ENCODE measurements around the gene ARVCF. TPM values are rescaled to one million over a fixed set of nuclear protein-coding genes. Genes with fewer than 3 reads are reported as not detected.

Gene ARVCF, protein sequence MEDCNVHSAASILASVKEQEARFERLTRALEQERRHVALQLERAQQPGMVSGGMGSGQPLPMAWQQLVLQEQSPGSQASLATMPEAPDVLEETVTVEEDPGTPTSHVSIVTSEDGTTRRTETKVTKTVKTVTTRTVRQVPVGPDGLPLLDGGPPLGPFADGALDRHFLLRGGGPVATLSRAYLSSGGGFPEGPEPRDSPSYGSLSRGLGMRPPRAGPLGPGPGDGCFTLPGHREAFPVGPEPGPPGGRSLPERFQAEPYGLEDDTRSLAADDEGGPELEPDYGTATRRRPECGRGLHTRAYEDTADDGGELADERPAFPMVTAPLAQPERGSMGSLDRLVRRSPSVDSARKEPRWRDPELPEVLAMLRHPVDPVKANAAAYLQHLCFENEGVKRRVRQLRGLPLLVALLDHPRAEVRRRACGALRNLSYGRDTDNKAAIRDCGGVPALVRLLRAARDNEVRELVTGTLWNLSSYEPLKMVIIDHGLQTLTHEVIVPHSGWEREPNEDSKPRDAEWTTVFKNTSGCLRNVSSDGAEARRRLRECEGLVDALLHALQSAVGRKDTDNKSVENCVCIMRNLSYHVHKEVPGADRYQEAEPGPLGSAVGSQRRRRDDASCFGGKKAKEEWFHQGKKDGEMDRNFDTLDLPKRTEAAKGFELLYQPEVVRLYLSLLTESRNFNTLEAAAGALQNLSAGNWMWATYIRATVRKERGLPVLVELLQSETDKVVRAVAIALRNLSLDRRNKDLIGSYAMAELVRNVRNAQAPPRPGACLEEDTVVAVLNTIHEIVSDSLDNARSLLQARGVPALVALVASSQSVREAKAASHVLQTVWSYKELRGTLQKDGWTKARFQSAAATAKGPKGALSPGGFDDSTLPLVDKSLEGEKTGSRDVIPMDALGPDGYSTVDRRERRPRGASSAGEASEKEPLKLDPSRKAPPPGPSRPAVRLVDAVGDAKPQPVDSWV
- total RNA-seq: 1 to 10 TPM in 1 of 2 experiments, under 1 TPM in 1; 0.86 to 1.4 TPM

DNA sequence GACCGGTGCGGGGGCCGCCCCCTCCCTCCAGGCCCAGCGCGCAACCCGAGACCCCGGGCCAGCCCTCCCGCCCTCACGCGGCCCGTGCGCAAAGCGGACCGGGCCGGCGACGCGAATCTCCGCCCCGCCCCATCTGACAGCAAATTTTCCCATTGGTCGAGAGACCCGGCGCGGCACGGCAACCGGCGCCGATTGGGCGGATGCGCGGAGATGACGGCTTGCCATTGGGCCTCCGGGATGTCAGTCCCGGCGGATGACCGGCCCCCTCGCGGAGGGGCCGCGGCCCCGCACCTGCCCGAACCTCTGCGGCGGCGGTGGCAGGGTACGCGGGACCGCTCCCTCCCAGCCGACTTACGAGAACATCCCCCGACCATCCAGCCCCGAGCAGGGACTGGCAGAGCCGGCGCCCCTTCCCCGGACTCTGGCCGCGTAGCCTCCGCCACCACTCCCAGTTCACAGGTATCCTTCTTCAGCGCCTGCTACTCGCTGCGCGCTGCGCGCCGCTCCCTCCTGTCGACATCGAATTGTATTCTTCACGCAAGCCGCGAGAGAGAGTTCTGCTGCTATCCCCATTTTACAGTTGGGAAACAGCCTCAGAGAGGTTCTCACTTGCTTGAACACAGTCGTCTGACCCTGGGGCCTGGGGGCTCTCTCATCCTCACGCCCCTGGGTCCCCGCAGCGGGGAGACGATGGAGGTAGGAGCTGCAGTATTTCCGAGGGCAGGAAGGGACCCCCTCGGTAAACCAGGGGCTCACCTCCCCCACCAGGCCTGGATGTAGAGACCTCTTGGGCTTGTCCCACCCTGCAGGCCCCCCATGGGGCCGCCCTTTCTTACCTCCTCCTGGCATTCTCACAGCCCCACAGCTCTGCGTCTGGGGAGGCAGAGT is at the start of gene ARVCF:
TSS of gene ARVCF (minus strand) at position 90 of the 888 bp plus-strand sequence. CDS start 26,029 bp downstream, outside the sequence.
- H3K27me3 Mint-ChIP-seq (ENCODE audit: low read depth): peaks cover 31% of the 10 kb centered on the region
- H3K4me1 Mint-ChIP-seq (ENCODE audit: low read depth): peaks cover 26% of the 10 kb centered on the region
- H3K36me3 Mint-ChIP-seq (ENCODE audit: low read depth): peaks cover 3% of the 10 kb centered on the region
- no peak within 1 kb of the TSS for H3K27ac Mint-ChIP-seq
- H3K4me3 Mint-ChIP-seq: peak within 1 kb of the TSS; percentile 82
- ChIA-PET POLR2A (no interaction called here), CTCF (interaction anchor here (1.5 kb wide), 1 partner anchor 112 kb away, joined by 4 read pairs; no protein-coding TSS in a partner anchor)
- peak; percentile 74 for ATAC-seq
- DNase-seq: peak; percentile 92
- no peaks in the 10 kb centered on the region for H3K9me3 Mint-ChIP-seq (ENCODE audit: insufficient read depth)

DNA sequence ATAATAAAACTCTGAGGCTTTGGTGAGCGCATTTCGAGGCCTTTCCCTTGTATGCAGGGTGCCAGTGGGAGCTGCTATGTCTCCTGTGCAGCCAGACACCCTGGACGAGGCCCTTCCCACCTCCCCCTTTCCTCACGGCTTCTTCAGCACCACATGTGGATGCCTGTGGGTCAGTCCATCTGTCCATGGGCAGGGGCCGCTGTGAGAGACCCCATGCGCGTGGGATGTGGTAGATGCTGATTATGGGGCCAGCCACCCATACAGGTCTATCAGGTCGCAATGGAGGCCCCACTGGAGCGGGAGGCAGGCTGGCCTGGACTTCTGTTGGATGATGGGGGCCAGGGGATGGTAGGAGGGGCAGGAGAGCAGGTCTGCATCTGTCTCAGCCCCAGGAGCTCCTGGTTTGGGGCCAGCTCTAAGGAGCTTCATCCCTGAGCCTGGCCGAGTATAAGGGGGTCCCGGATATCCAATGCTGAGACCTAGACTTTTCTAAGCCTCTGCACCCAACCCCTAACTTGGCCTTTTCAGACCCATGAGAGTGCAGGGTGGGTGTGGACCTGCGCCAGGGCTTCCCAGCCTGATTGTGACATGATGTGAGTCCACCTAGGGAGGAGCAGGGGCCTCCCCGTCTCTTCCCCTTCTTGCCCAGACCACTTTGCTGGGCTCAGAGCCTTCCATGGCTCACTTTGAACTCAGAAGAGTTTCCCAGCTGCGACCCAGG is 49.4 kb upstream of the ARVCF start:
- ChIA-PET CTCF (no interaction called here), POLR2A (no interaction called here)
- no peaks in the 10 kb centered on the region for H3K27me3 Mint-ChIP-seq (ENCODE audit: low read depth)
- no peak overlapping the region for H3K27ac Mint-ChIP-seq
- H3K4me3 Mint-ChIP-seq: no peak overlapping the region
- ATAC-seq: no peak
- peaks cover 7% of the 10 kb centered on the region for H3K36me3 Mint-ChIP-seq (ENCODE audit: low read depth)
- no peak for DNase-seq
- no peaks in the 10 kb centered on the region for H3K4me1 Mint-ChIP-seq (ENCODE audit: low read depth)
- H3K9me3 Mint-ChIP-seq (ENCODE audit: insufficient read depth): no peaks in the 10 kb centered on the region

DNA sequence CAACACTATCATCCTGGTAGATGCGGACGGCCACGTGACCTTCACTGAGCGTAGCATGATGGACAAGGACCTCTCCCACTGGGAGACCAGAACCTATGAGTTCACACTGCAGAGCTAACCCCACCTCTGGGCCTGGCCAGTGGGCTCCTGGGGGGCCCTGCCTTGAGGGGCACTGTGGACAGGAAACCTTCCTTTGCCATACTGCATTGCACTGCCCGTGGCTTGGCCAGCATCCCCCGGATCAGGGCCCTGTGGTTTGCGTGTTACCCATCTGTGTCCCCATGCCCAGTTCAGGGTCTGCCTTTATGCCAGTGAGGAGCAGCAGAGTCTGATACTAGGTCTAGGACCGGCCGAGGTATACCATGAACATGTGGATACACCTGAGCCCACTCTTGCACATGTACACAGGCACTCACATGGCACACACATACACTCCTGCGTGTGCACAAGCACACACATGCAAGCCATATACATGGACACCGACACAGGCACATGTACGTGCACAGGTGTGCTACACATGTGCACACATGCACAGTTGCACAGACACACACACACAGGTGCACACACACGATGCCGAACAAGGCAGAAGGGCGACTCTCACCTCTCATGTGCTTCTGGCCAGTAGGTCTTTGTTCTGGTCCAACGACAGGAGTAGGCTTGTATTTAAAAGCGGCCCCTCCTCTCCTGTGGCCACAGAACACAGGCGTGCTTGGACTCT is 48.1 kb upstream of the ARVCF start:
- H3K4me3 Mint-ChIP-seq: no peak overlapping the region
- H3K36me3 Mint-ChIP-seq (ENCODE audit: low read depth): peaks cover 11% of the 10 kb centered on the region
- CTCF ChIA-PET: no interaction called here
- ATAC-seq: no peak
- POLR2A ChIA-PET: no interaction called here
- H3K27ac Mint-ChIP-seq: no peak overlapping the region
- DNase-seq: no peak
- H3K4me1 Mint-ChIP-seq (ENCODE audit: low read depth): peaks cover 1% of the 10 kb centered on the region
- no peaks in the 10 kb centered on the region for H3K9me3 Mint-ChIP-seq (ENCODE audit: insufficient read depth)
- H3K27me3 Mint-ChIP-seq (ENCODE audit: low read depth): no peaks in the 10 kb centered on the region

DNA sequence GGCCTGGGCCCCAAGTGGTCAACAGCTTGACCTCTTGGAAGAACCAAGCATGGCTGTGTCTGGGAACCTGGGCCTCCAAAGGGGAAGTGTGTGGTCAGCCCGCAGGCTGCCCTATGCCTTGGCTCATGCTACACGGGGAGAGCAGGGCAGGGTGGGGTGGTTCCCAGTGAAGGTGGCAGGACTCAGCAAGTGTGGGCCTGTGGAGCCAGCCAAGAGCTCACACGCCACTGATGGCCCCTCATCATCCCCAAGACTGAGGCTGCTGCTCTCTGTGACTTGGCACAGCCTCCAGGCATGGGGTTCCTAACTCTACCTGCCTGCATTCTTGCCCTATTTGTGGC is 47.5 kb upstream of the ARVCF start:
- no peaks in the 10 kb centered on the region for H3K9me3 Mint-ChIP-seq (ENCODE audit: insufficient read depth)
- H3K4me3 Mint-ChIP-seq: no peak overlapping the region
- peaks cover 12% of the 10 kb centered on the region for H3K36me3 Mint-ChIP-seq (ENCODE audit: low read depth)
- no peak overlapping the region for H3K27ac Mint-ChIP-seq
- no peak for DNase-seq
- ChIA-PET POLR2A (no interaction called here), CTCF (no interaction called here)
- peaks cover 7% of the 10 kb centered on the region for H3K4me1 Mint-ChIP-seq (ENCODE audit: low read depth)
- H3K27me3 Mint-ChIP-seq (ENCODE audit: low read depth): no peaks in the 10 kb centered on the region
- no peak for ATAC-seq

DNA sequence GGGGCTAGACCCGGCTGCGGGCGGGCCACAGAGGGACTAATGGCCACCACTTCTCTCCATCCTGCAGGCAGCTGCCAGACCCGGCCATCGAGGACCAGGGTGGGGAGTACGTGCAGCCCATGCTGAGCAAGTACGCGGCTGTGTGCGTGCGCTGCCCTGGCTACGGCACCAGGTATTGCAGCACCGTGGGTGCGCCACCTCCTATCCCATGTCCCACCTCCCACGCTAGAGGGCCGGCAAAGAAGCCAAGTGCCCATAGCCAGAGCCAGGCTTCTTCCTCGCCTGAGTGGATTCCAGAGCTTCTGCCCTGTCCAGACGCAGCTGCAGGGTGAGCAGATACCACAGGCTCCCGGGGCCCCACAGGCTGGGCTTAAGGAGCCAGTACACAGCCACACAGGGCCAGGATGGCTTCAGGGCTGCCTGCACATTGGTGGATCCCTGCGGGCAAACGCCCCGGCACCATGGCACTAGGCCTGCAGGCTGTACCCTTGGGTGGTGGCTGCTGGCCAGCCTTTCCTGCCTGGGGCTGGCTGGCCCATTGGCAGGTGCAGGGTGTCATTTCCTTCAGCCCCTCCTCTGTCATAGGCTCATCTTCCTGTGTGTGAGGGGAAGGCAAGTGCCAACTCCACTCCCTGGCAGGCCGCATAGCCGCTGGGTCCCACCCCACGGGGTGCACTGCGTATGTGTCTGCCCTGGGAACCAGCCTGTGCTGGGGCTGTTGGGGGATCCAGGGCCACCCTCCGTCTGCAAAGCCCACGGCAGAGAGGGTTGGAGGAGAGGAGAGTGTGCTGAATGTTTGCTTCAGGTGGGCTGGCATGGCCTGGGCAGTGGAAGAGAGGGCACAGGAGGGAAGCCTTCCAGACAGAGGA is 46.9 kb upstream of the ARVCF start:
- no peak overlapping the region for H3K27ac Mint-ChIP-seq
- H3K27me3 Mint-ChIP-seq (ENCODE audit: low read depth): no peaks in the 10 kb centered on the region
- H3K4me1 Mint-ChIP-seq (ENCODE audit: low read depth): peaks cover 12% of the 10 kb centered on the region
- no peak for ATAC-seq
- H3K36me3 Mint-ChIP-seq (ENCODE audit: low read depth): peaks cover 15% of the 10 kb centered on the region
- CTCF ChIA-PET: no interaction called here
- H3K4me3 Mint-ChIP-seq: no peak overlapping the region
- POLR2A ChIA-PET: no interaction called here
- H3K9me3 Mint-ChIP-seq (ENCODE audit: insufficient read depth): no peaks in the 10 kb centered on the region
- no peak for DNase-seq

DNA sequence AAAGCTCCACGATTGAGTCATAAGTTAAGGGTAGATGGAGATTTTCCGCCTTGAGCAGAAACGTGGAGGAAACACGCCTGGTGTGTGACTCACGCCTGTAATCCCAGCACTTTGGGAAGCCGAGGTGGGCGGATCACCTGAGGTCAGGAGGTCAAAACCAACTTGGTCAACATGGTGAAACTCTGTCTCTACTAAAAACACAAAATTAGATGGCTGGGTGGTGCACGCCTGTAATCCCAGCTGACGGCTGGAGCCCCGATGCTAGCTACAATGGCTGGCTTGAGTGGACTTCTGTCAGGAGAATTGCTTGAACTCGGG is 46.1 kb upstream of the ARVCF start:
- POLR2A ChIA-PET: no interaction called here
- no peak for ATAC-seq
- no peaks in the 10 kb centered on the region for H3K27me3 Mint-ChIP-seq (ENCODE audit: low read depth)
- no peak overlapping the region for H3K4me3 Mint-ChIP-seq
- no peak overlapping the region for H3K27ac Mint-ChIP-seq
- H3K9me3 Mint-ChIP-seq (ENCODE audit: insufficient read depth): no peaks in the 10 kb centered on the region
- CTCF ChIA-PET: no interaction called here
- no peak for DNase-seq
- peaks cover 12% of the 10 kb centered on the region for H3K4me1 Mint-ChIP-seq (ENCODE audit: low read depth)
- peaks cover 17% of the 10 kb centered on the region for H3K36me3 Mint-ChIP-seq (ENCODE audit: low read depth)

DNA sequence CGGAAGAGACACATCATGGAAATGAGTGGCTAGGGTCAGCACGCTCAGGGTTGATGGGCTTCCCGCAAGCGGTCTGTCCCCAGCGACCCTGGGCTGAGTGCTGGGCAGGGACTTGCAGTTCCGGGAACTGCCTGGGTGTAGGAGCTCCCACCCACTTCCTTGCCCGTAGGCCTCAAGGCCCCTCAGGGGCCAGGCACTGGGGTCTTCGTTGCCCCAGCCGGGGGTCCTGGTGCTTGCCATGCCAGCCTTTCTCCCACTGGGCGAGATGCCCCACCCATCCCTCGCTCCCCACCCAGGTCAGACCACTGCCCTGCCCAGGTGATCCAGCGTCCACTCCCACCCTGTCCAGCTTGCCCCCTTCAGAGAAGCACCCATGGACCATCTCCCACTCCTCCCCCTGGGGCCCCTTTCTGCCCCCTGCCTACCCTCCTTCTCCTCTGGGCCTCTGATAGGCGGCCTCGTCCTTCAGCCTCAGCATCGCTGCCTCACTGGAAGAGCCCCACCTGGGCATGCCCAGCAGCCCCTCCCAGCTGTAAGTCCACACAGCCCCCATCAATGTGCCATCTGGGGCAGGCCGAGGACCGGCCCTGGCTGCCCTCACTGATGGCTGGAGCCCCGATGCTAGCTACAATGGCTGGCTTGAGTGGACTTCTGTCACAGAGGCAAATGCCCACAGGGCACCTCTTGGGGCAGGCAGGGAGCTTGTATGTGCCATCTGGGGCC is 45.6 kb upstream of the ARVCF start:
- DNase-seq: no peak
- Mint-ChIP-seq H3K4me1 (ENCODE audit: low read depth) (peaks cover 12% of the 10 kb centered on the region), H3K27me3 (ENCODE audit: low read depth) (no peaks in the 10 kb centered on the region), H3K9me3 (ENCODE audit: insufficient read depth) (no peaks in the 10 kb centered on the region), H3K4me3 (no peak overlapping the region), H3K36me3 (ENCODE audit: low read depth) (peaks cover 17% of the 10 kb centered on the region), H3K27ac (no peak overlapping the region)
- POLR2A ChIA-PET: no interaction called here
- CTCF ChIA-PET: no interaction called here
- ATAC-seq: no peak

DNA sequence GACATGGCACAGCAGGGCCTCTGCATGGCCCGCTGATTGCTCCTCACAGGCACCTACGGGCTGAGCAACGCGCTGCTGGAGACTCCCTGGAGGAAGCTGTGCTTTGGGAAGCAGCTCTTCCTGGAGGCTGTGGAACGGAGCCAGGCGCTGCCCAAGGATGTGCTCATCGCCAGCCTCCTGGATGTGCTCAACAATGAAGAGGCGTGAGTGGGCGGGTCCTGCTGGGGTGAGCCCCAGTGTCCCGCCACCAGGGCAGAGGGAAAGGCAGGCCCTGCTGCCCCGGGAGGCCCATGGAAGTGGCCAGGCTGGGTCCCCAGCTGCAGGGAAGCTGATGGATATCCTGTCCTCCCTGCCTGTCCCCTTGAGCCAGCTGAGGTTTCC is 44.8 kb upstream of the ARVCF start:
- H3K27ac Mint-ChIP-seq: no peak overlapping the region
- no peaks in the 10 kb centered on the region for H3K9me3 Mint-ChIP-seq (ENCODE audit: insufficient read depth)
- no peak for ATAC-seq
- ChIA-PET POLR2A (no interaction called here), CTCF (no interaction called here)
- peaks cover 12% of the 10 kb centered on the region for H3K4me1 Mint-ChIP-seq (ENCODE audit: low read depth)
- H3K36me3 Mint-ChIP-seq (ENCODE audit: low read depth): peaks cover 20% of the 10 kb centered on the region
- no peak overlapping the region for H3K4me3 Mint-ChIP-seq
- DNase-seq: no peak
- no peaks in the 10 kb centered on the region for H3K27me3 Mint-ChIP-seq (ENCODE audit: low read depth)

DNA sequence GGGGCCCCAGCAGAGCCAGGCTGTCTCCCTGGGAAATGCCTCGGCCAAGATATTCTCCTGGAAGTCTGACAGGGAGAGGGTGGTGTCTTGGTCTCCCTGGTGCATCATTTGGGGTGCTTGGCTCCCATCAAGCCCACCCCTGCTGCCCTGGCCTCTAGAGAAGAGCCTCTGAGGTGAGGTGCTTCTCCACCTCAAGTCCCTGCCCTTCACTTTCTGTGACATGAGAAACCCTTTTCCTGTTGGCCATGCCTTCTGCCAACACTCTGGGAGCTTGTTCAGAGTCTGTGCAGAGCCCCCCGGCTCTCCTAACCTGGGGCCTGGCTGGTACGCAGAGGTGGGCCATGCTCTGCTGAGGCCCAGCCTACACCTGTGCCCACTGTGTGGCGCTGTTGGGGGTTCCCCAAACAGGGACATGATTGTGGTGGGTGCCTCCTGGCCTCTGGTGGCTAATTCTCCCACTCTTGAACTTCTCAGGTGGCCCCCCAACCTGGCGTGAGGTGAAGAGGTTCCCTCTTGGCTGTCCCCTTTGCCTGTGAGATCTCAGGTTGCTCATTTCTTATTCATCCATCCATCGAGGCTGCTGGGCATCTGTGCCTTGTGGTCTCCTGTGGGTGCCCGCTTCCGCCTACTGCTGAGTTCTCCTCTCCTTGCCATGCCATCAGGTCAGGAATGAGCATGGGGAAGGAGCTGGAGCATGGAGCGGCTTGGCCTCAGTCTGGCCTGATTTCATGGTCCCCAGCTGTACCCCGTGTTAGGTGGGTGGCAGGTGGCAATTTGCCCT is 44.3 kb upstream of the ARVCF start:
- DNase-seq: no peak
- no peak for ATAC-seq
- H3K4me1 Mint-ChIP-seq (ENCODE audit: low read depth): peaks cover 12% of the 10 kb centered on the region
- H3K27ac Mint-ChIP-seq: no peak overlapping the region
- H3K9me3 Mint-ChIP-seq (ENCODE audit: insufficient read depth): no peaks in the 10 kb centered on the region
- H3K36me3 Mint-ChIP-seq (ENCODE audit: low read depth): peaks cover 20% of the 10 kb centered on the region
- ChIA-PET CTCF (no interaction called here), POLR2A (no interaction called here)
- no peak overlapping the region for H3K4me3 Mint-ChIP-seq
- H3K27me3 Mint-ChIP-seq (ENCODE audit: low read depth): no peaks in the 10 kb centered on the region

Data from activated CD8-positive, alpha-beta T cell treated with anti-CD3 and anti-CD28 coated beads, Interleukin-2, amount 10 ng/mL, durations not matched to agents 7 days and 5 days (primary cell).